ENCODE results near the gene C10orf90.

DNA sequence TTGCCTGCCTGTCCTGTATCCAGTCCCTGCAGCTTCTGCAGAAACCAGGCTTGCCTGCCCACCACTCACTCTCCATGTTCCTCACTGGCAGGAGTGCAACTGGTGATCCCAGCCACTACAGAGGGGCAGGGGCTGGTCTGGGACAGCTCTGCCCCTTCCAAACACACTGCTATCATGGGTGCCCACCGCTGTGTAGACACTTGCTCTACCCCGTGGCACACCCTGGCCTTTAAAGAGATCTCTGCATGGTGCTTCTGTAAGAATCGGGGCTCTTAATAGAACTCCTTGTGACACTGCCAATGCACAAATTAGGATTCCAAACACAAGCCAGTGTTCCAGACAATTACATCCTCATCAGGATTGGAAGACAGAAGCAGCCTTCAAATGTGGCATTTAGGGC, 41.7 kb downstream of the C10orf90 start:
- TF ChIP-seq CTCF (IDR thresholded peaks at IDR 0.05), result no peak
- TF ChIP-seq POLR2A (IDR thresholded peaks at IDR 0.05), result no peak

Data from ovary (tissue), 3 donors.